Prostate gland (tissue), 1 donor: ENCODE results near the gene RAP1GDS1.

Experiments
- POLR2A ChIP-seq: fragments of 450-650 bp; IDR thresholded peaks from one replicate; pipeline ENCODE4 v1.6.1; 2016; ENCODE audit warnings: antibody characterized with exemption, mild to moderate bottlenecking
- POLR2AphosphoS5 ChIP-seq: sonication (generic); formaldehyde crosslinking; IDR thresholded peaks from one replicate; pipeline ENCODE4 v1.6.1; 2017; ENCODE audit warnings: antibody characterized with exemption

DNA sequence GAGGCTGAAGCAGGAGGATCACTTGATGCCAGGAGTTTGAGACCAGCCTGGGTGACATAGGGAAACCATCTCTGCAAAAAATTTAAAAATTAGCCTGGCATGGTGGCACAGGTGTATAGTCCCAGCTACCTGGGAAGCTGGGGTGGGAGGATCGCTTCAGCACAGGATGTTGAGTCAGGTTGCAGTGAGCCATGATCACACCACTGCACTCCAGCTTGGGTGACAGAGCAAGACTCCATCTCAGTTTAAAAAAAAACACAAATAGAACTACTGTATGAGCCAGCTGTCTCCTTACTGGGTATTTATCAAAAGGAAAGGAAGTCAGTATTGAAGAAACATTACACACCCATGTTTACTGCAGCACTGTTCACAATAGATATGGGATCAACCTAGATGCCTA, 138.7 kb downstream of the RAP1GDS1 start:
- no peak for TF ChIP-seq POLR2AphosphoS5
- no peak for TF ChIP-seq POLR2A
